Measurements from ENCODE around the gene ITGA4.

ITGA4 gene

GRCh38 chr2:181563101-181563692, 106.0 kb downstream of the ITGA4 start:
- no peak overlapping the region for H3K4me3 ChIP-seq (ENCODE audit: low read length)
- no peak for TF ChIP-seq ZNF274 (IDR thresholded peaks at IDR 0.05; ENCODE audit: low read depth, low read length)

GRCh38 chr2:181566334-181567032, 109.3 kb downstream of the ITGA4 start:
- no peak overlapping the region for H3K4me3 ChIP-seq (ENCODE audit: low read length)
- no peak for TF ChIP-seq ZNF274 (IDR thresholded peaks at IDR 0.05; ENCODE audit: low read depth, low read length)

GRCh38 chr2:181570059-181570458, 112.9 kb downstream of the ITGA4 start:
- no peak overlapping the region for H3K4me3 ChIP-seq (ENCODE audit: low read length)
- TF ChIP-seq ZNF274 (IDR thresholded peaks at IDR 0.05; ENCODE audit: low read depth, low read length) = no peak

GRCh38 chr2:181570833-181571661, 113.9 kb downstream of the ITGA4 start:
- no peak for TF ChIP-seq ZNF274 (IDR thresholded peaks at IDR 0.05; ENCODE audit: low read depth, low read length)
- no peak overlapping the region for H3K4me3 ChIP-seq (ENCODE audit: low read length)

- H3K4me3 ChIP-seq (ENCODE audit: low read length) = no peak overlapping the region
- no peak for TF ChIP-seq ZNF274 (IDR thresholded peaks at IDR 0.05; ENCODE audit: low read depth, low read length)
Measured at GRCh38 chr2:181573140-181573736, 116.1 kb downstream of the ITGA4 start.

GRCh38 chr2:181574321-181574720, 117.1 kb downstream of the ITGA4 start:
- no peak for TF ChIP-seq ZNF274 (IDR thresholded peaks at IDR 0.05; ENCODE audit: low read depth, low read length)
- H3K4me3 ChIP-seq (ENCODE audit: low read length) = no peak overlapping the region

GRCh38 chr2:181575024-181575649, 118.0 kb downstream of the ITGA4 start:
- H3K4me3 ChIP-seq (ENCODE audit: low read length) = no peak overlapping the region
- TF ChIP-seq ZNF274 (IDR thresholded peaks at IDR 0.05; ENCODE audit: low read depth, low read length) = no peak

- TF ChIP-seq ZNF274 (IDR thresholded peaks at IDR 0.05; ENCODE audit: low read depth, low read length) = no peak
- no peak overlapping the region for H3K4me3 ChIP-seq (ENCODE audit: low read length)
Measured at GRCh38 chr2:181575650-181576025, 118.5 kb downstream of the ITGA4 start.

GRCh38 chr2:181576431-181576830, 119.2 kb downstream of the ITGA4 start:
- H3K4me3 ChIP-seq (ENCODE audit: low read length) = no peak overlapping the region
- no peak for TF ChIP-seq ZNF274 (IDR thresholded peaks at IDR 0.05; ENCODE audit: low read depth, low read length)

- H3K4me3 ChIP-seq (ENCODE audit: low read length) = no peak overlapping the region
- no peak for TF ChIP-seq ZNF274 (IDR thresholded peaks at IDR 0.05; ENCODE audit: low read depth, low read length)
Measured at GRCh38 chr2:181578829-181579228, 121.6 kb downstream of the ITGA4 start.

- no peak for TF ChIP-seq ZNF274 (IDR thresholded peaks at IDR 0.05; ENCODE audit: low read depth, low read length)
- H3K4me3 ChIP-seq (ENCODE audit: low read length) = no peak overlapping the region
Measured at GRCh38 chr2:181581534-181581933, 124.3 kb downstream of the ITGA4 start.

- H3K4me3 ChIP-seq (ENCODE audit: low read length) = peak overlapping the region; percentile 28
- no peak for TF ChIP-seq ZNF274 (IDR thresholded peaks at IDR 0.05; ENCODE audit: low read depth, low read length)
Measured at GRCh38 chr2:181585732-181586131, 128.5 kb downstream of the ITGA4 start.

All from GM08714 (cell line).